ENCODE measurements around the gene DYRK1A. TPM values are rescaled to one million over a fixed set of nuclear protein-coding genes. Genes with fewer than 3 reads are reported as not detected.
"Not testable (repeated sequence)": the region's sequence is repeated elsewhere in the genome, so short reads cannot be mapped to it uniquely, and the experiment has no call there.

DYRK1A gene
- total RNA-seq, 2 donors from 2014 or later, result 55.6 to 59.9 TPM

DNA sequence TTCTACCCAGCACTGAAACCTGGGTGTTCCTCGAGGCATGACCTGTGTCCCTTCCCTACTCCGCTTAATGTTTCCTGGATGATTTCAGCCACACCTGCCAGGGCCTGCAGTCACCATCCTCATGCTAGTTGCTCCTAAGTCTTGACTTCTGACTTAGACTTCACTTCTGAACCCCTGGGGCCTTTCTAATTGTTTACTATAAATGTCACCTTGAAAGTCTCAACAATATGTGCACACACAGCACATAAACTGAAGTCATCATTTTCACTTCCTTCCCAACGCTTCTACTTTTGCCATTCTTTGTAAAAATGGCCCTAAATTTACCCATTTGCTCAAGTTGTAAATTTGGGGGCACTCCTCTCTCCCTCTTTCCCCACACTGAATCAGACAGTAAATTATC lies 141.1 kb downstream of the DYRK1A start:
- no peak for ATAC-seq (replicated peaks)
- H3K9me3 Mint-ChIP-seq, result no peaks in the 10 kb centered on the region
- H3K27ac Mint-ChIP-seq, result no peak overlapping the region
- H3K27me3 Mint-ChIP-seq, result no peaks in the 10 kb centered on the region
- no peak overlapping the region for H3K4me3 Mint-ChIP-seq
- peaks cover 26% of the 10 kb centered on the region for H3K4me1 Mint-ChIP-seq
- H3K36me3 Mint-ChIP-seq (ENCODE audit: low read depth), result no peaks in the 10 kb centered on the region

DNA sequence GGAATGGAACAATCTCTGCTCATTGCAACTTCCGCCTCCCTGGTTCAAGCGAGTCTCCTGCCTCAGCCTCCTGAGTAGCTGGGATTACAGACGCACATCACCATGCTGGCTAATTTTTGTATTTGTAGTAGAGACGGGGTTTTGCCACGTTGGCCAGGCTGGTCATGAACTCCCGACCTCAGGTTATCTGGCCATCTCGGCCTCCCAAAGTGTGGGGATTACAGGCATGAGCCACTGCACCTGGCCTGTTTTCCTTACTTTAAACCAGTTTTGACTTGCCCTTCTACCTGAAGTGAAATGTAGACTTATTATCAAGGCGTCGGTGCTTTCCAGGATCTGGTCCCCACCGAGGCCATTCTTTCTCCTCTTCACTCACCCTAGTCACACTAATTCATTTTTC lies 141.8 kb downstream of the DYRK1A start:
- no peak for ATAC-seq (replicated peaks)
- H3K36me3 Mint-ChIP-seq (ENCODE audit: low read depth), result no peaks in the 10 kb centered on the region

DNA sequence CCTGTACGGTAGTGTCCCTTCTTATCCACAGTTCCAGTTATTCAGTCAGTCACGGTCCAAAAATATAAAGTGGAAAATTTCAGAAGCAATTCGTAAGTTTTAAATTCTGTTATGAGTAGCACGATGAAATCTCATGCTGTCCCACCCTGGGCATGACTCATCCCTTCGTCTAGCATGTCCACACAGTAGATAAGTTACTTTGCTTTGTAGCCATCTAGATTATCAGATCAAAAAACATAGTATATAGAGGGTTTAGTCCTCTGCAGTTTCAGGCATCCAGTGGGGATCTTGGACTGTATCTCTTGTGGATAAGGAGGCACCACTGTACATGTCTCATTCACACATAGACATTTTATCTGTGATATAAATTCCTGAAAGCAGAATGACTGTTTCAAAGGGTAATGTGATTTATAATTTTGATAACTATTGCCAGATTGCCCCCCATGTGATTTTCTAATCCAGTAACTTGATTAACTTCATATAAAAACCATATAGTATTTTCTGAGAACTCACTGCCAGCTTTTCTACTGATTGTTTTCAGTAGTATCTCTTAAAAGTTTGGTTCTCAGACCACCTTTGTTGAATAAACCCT lies 143.3 kb downstream of the DYRK1A start:
- Mint-ChIP-seq H3K27ac (peak overlapping the region; percentile 17), H3K4me1 (peaks cover 11% of the 10 kb centered on the region), H3K9me3 (no peaks in the 10 kb centered on the region), H3K4me3 (no peak overlapping the region), H3K27me3 (no peaks in the 10 kb centered on the region), H3K36me3 (ENCODE audit: low read depth) (no peaks in the 10 kb centered on the region)
- ATAC-seq (replicated peaks), result peak; percentile 45

More for the DNA sequence above, 141.8 kb downstream of the DYRK1A start:
- Mint-ChIP-seq H3K4me1 (peaks cover 20% of the 10 kb centered on the region), H3K27me3 (no peaks in the 10 kb centered on the region), H3K4me3 (no peak overlapping the region), H3K9me3 (no peaks in the 10 kb centered on the region), H3K27ac (no peak overlapping the region)

DNA sequence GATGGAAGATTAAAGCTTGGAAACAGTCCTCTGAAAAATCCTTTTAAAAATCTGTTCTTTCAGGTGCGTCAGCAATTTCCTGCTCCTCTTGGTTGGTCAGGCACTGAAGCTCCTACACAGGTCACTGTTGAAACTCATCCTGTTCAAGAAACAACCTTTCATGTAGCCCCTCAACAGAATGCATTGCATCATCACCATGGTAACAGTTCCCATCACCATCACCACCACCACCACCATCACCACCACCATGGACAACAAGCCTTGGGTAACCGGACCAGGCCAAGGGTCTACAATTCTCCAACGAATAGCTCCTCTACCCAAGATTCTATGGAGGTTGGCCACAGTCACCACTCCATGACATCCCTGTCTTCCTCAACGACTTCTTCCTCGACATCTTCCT lies 145.3 kb downstream of the DYRK1A start:
- Mint-ChIP-seq H3K4me3 (no peak overlapping the region), H3K9me3 (no peaks in the 10 kb centered on the region), H3K4me1 (peaks cover 11% of the 10 kb centered on the region), H3K27me3 (no peaks in the 10 kb centered on the region), H3K36me3 (ENCODE audit: low read depth) (no peaks in the 10 kb centered on the region), H3K27ac (peak overlapping the region; percentile 68)
- ATAC-seq (replicated peaks), result no peak

DNA sequence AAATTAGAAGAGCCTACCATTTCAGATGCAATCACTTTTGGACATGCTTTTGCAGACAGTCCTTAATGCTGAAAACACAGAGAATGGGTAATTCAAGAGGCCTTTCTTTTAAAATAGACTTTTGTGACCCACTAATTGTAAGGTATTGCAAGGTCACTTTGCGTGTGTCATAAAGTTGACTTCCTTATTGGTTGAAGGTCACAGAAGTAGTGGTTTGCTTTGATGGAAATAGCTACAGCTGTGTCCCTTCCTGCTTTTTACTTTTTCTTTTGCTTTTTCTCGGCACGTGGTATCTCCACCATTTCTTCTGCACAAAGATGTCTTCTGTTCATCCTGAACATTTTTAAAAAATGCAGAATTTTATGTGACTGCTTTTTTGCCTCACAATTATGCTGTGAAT lies 146.8 kb downstream of the DYRK1A start:
- Mint-ChIP-seq H3K27ac (no peak overlapping the region), H3K4me1 (peaks cover 11% of the 10 kb centered on the region), H3K4me3 (no peak overlapping the region), H3K9me3 (no peaks in the 10 kb centered on the region), H3K36me3 (ENCODE audit: low read depth) (no peaks in the 10 kb centered on the region), H3K27me3 (no peaks in the 10 kb centered on the region)
- no peak for ATAC-seq (replicated peaks)

DNA sequence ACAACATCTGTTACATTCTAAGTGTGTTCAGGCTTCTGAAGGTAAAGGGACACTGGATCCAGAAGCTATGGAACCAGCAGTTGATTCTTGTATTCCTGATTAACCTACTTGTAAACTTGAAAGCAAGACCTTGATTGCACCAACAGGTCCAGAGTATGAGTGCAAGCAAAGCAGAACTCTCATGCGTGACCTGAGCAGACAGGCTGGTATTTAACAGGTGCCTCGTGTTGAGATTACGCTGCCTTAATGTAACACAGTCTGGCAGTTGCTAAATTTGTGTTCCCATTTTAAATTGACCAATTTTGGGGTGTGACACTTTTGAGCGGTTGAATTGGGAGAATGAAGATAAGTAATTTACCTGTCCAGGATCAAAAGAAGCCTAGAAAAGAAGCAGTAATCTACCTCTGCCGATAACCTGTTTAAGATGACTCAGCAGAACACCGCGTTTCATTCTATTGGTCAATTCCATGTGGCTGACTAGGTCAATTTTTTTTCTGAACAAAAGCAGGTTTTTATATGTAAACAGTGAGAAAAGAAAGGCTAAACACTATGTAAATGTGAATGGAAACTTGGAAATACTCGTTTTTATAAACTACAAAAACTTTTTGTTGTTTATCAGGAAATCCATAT lies 147.6 kb downstream of the DYRK1A start:
- H3K27ac Mint-ChIP-seq, result peak overlapping the region; percentile 16
- no peaks in the 10 kb centered on the region for H3K36me3 Mint-ChIP-seq (ENCODE audit: low read depth)
- no peak overlapping the region for H3K4me3 Mint-ChIP-seq
- H3K4me1 Mint-ChIP-seq, result peaks cover 11% of the 10 kb centered on the region
- H3K27me3 Mint-ChIP-seq, result no peaks in the 10 kb centered on the region
- no peaks in the 10 kb centered on the region for H3K9me3 Mint-ChIP-seq
- ATAC-seq (replicated peaks), result no peak

DNA sequence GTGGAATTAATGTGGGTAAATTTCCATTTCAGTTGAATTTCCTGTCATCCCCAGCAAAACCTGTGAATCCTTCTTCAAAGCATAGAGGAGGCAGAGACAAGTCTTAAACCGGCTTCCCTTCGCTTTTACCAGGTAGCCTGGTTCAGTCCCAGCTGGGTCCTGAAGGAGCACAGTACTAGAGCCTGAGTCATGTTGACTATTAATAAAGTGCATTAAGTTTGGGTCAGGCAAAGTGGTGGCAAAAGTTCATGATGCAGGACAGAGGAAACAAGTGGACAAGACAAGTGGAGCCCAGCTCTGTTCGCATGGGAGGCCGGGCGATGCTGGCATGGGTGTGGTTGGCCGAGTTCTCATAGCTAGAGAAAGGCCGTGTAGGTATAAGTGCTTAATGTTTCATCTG lies 150.4 kb downstream of the DYRK1A start:
- H3K4me3 Mint-ChIP-seq, result no peak overlapping the region
- H3K36me3 Mint-ChIP-seq (ENCODE audit: low read depth), result no peaks in the 10 kb centered on the region
- peaks cover 3% of the 10 kb centered on the region for H3K4me1 Mint-ChIP-seq
- H3K27ac Mint-ChIP-seq, result no peak overlapping the region
- no peaks in the 10 kb centered on the region for H3K9me3 Mint-ChIP-seq
- no peaks in the 10 kb centered on the region for H3K27me3 Mint-ChIP-seq
- no peak for ATAC-seq (replicated peaks)

DNA sequence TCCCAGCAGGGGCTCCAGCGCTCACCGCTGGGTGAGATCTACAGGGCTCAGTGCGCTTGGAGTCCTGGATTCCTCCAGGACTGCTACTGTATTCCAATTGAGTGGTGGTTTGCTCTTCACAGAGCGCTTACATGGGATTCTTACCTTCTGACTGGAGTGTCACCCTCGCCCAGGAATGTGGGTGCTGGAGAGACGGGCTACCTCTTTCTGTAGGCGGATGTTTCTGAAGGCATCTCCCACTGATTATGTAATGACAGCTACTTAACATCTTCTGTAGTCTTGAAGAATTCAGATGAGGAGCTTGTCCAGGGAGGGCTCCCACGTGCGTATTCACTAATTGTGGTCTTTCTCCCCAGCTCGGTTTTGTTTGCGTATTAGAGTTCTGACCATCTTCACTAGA lies 154.2 kb downstream of the DYRK1A start:
- Mint-ChIP-seq H3K4me1 (no peaks in the 10 kb centered on the region), H3K36me3 (ENCODE audit: low read depth) (no peaks in the 10 kb centered on the region), H3K27ac (no peak overlapping the region), H3K9me3 (no peaks in the 10 kb centered on the region), H3K4me3 (no peak overlapping the region), H3K27me3 (no peaks in the 10 kb centered on the region)
- ATAC-seq (replicated peaks), result no peak

DNA sequence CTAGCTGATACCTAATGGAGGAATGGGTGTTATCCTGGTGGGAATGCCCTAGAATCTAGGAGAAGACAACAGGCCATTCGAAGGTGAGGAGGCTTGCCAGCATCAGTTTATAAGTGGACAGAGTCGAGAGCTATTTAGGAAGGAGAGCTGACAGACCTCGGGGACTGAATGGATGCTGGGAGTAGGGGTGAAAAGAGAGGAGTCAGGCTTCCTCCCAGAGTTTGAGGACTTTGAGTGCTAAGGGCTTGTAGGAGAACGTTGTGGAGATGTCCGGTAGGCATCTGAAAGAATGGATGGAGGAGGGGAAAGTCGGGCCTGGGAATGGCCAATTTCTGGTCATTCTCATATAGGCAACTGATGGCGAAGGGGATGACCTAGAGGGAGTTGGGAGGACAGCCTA lies 155.1 kb downstream of the DYRK1A start:
- ATAC-seq (replicated peaks), result no peak
- no peaks in the 10 kb centered on the region for H3K9me3 Mint-ChIP-seq
- H3K27me3 Mint-ChIP-seq, result no peaks in the 10 kb centered on the region
- no peak overlapping the region for H3K4me3 Mint-ChIP-seq
- no peaks in the 10 kb centered on the region for H3K4me1 Mint-ChIP-seq
- no peaks in the 10 kb centered on the region for H3K36me3 Mint-ChIP-seq (ENCODE audit: low read depth)
- H3K27ac Mint-ChIP-seq, result no peak overlapping the region

DNA sequence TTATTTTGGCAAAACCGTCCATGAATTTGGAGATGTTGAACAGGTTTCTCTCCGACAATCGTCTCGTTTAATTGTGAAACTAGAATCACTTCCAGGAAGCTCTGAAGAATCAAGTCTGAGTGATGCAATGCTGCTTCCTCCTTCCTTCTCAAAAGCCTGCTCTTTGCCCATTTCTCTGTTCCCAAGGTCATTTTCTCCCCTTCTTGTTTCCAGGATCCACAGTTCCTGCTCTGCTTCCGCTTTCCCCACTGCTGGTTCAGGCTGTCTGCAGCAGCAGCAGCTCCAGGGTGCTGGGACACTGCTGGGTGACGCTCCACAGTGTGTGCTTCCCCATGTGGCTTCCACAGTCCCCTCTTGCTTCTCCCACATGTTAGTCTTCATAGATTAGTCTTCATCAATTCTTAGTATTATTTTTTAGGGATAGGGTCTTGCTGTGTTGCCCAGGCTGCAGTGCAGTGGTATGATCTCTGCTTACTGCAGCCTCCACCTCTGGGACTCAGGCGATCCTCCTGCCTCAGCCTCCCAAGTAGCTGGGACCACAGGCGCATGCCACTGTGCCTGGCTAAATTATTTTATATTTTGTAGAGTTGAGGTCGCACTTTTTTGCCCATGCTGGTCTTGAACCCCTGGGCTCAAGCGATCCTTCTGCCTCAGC lies 156.2 kb downstream of the DYRK1A start:
- ATAC-seq (replicated peaks), result no peak
- no peaks in the 10 kb centered on the region for H3K9me3 Mint-ChIP-seq
- H3K27me3 Mint-ChIP-seq, result no peaks in the 10 kb centered on the region
- no peaks in the 10 kb centered on the region for H3K4me1 Mint-ChIP-seq
- H3K27ac Mint-ChIP-seq, result peak overlapping the region; percentile 6
- H3K36me3 Mint-ChIP-seq (ENCODE audit: low read depth), result no peaks in the 10 kb centered on the region
- no peak overlapping the region for H3K4me3 Mint-ChIP-seq

DNA sequence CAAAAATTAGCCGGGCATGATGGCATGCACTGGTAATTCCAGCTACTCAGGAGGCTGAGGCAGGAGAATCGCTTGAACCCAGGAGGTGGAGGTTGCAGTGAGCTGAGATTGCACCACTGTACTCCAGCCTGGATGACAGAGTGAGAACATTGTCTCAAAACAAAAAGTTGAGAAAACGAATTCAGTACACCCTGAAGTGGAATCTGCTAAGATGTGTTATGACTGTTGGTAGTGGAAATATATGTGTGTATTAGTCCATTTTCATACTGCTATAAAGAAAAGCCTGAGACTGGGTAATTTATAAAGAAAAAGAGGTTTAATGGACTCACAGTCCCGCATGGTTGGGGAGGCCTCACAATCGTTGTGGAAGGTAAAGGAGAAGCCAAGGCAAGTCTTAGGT lies 158.4 kb downstream of the DYRK1A start:
- not testable (repeated sequence) for H3K36me3 Mint-ChIP-seq (ENCODE audit: low read depth); H3K9me3 Mint-ChIP-seq; H3K27ac Mint-ChIP-seq; ATAC-seq (replicated peaks); H3K4me3 Mint-ChIP-seq; H3K4me1 Mint-ChIP-seq; H3K27me3 Mint-ChIP-seq

DNA sequence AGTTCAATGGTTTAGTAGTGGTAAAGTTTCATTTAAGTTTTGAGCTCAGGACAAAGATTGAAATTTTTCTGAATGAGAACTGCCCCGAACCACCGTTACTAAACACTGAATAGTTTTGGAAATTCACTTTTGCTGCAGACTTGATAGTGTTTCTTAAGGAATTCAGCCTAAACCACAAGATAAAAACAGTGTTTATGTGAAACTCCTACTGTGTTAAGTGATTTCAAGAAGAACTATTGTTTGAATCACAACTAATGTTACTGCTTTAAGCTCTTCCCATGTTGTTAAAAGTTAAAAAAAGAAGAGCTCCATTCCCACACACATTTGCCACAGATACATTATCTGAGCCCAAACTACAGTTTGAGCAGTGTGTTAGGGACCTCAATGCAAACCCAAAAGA lies 159.2 kb downstream of the DYRK1A start:
- Mint-ChIP-seq H3K36me3 (ENCODE audit: low read depth) (no peaks in the 10 kb centered on the region), H3K27ac (no peak overlapping the region), H3K4me1 (no peaks in the 10 kb centered on the region), H3K9me3 (no peaks in the 10 kb centered on the region), H3K27me3 (peaks cover 12% of the 10 kb centered on the region), H3K4me3 (no peak overlapping the region)
- ATAC-seq (replicated peaks), result no peak

DNA sequence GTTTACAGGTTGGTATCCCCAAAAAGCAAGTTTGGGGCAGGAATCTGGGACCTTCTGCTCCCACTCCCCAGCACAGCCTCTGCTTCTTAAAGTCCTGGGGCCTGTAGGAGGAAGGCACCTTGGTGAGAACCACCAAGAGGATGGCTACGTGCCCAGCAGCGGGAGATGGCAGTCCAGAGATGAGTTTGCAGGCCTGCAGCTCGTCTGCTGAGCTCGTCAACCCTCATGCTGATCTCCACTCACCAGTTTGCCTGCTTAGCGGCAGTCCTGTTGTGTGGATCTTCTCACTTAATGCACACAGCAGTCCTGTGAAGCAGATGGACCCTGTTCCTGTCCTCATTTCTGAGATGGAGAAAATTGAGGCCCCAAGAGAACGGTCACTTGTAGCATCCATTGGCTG lies 160.5 kb downstream of the DYRK1A start:
- ATAC-seq (replicated peaks), result no peak
- Mint-ChIP-seq H3K4me3 (no peak overlapping the region), H3K9me3 (no peaks in the 10 kb centered on the region), H3K4me1 (no peaks in the 10 kb centered on the region), H3K36me3 (ENCODE audit: low read depth) (no peaks in the 10 kb centered on the region), H3K27ac (no peak overlapping the region), H3K27me3 (peaks cover 12% of the 10 kb centered on the region)

DNA sequence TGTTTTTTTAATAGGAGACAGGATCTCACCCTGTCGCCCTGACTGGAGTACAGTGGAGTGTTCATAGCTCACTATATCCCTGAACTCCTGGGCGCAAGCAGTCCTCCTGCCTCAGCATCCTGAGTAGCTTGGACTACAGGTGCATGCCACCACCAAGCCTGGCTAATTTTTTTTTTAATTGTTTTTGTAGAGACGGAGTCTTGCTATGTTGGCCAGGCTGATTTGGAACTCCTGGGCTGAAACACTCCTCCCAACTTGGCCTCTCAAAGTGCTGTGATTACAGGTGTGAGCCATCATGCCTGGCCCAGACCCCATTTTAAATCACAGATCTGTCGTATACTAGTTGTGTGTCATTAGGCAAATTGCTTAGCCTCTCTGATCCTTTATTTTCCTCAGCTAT lies 161.1 kb downstream of the DYRK1A start:
- peaks cover 12% of the 10 kb centered on the region for H3K27me3 Mint-ChIP-seq
- H3K27ac Mint-ChIP-seq, result no peak overlapping the region
- no peaks in the 10 kb centered on the region for H3K36me3 Mint-ChIP-seq (ENCODE audit: low read depth)
- H3K9me3 Mint-ChIP-seq, result no peaks in the 10 kb centered on the region
- H3K4me3 Mint-ChIP-seq, result no peak overlapping the region
- H3K4me1 Mint-ChIP-seq, result no peaks in the 10 kb centered on the region
- no peak for ATAC-seq (replicated peaks)

DNA sequence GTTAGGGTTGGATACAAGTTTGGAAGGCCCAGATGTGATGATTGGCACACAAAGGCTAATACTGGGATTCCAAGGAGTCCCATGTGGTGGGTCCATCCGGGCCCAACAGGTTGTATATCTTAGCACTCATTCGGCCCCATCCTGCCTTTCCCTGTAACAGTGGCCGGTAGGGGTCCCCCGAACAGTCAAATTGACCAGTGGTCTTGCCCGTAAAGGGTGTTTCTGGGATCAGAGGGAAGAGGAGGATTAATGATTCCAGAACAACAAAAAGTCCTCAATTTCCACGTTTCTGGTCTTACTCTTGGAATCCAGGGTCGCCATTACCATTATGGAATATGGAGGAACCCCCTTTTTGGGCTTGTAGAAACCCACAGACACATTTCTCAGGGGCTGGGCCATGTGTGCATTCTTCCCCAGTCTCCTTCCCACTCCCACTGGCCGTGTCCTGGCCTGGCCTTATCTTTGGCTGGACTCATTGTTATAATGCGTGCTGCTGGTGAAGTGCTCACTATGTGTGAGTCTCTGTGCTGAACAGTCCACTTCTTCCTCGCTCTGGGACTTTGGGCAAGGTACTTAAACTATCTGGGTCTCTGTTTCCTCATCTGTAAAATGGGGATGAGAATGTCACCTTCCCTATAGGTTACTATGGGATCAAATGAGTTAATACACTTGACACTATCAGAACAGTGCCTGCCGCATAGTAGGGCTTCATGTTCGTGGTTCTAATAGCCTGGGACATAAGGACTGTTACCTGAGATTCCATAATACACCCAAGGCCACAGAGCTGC lies 161.8 kb downstream of the DYRK1A start:
- no peak for ATAC-seq (replicated peaks)
- Mint-ChIP-seq H3K4me3 (no peak overlapping the region), H3K9me3 (no peaks in the 10 kb centered on the region), H3K27me3 (peaks cover 12% of the 10 kb centered on the region), H3K27ac (no peak overlapping the region), H3K4me1 (no peaks in the 10 kb centered on the region), H3K36me3 (ENCODE audit: low read depth) (no peaks in the 10 kb centered on the region)

Measured in activated T-helper 17 cell treated with anti-CD3 and anti-CD28 coated beads, Interleukin-2, amount 50 U/mL, for 72 hours (primary cell).